Ovary (tissue), 3 donors: ENCODE results near the gene ST3GAL3.

Experiments
- CTCF ChIP-seq, 3 donors: fragments of 450-650 bp in 2 of 3; fragments of 200-600 bp in 1 of 3; IDR thresholded peaks; one replicate each; pipeline versions ENCODE4 v1.5.1 to v1.8.0; 2016 to 2022; ENCODE audit warnings: antibody characterized with exemption in 3 of 3, mild to moderate bottlenecking in 1 of 3
- EP300 ChIP-seq: sonication (generic); formaldehyde crosslinking; IDR thresholded peaks from one replicate; pipeline ENCODE4 v1.6.1; 2017; ENCODE audit warnings: antibody characterized with exemption
- donor health status: DM: no; HTN: no; CAD: no.

DNA sequence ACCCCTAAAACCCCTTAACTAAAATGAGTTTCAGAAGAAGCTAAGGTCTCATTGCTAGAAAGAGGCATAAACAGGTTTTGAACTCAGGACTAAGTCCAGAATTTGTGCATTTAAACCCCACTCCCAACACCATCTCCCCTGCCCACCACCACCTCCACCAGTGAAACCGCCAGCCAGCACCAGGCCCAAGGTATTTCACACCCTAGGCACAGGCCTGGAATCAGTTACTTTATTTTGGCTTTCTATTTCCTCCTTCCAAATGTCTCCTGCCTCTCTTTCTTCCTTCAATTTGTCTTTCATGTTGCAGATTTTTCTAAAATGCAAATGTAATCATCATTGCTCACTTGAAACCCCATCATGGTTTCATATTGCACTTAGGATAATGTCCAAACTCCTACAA lies 237.5 kb downstream of the ST3GAL3 start:
- TF ChIP-seq CTCF (IDR thresholded peaks at IDR 0.05) (no peak), EP300 (no peak)
